Endodermal cell (in vitro differentiated cells): ENCODE measurements around the gene HSFX3. TPM values are rescaled to one million over a fixed set of nuclear protein-coding genes. Genes with fewer than 3 reads are reported as not detected.

ENCODE experiments used
- DNase-seq: peaks from one replicate; pipeline ENCODE4 v3.0.0-alpha.2; 2017
- H3K27ac ChIP-seq: 2 replicates; pipeline ENCODE4 v1.5.1; 2013; ENCODE audit warnings: mild to moderate bottlenecking, low read depth, low read length, moderate library complexity
- H3K27me3 ChIP-seq: 2 replicates; pipeline ENCODE4 v1.6.1; 2013; ENCODE audit warnings: mild to moderate bottlenecking, low read length, moderate library complexity; ENCODE audit not compliant: insufficient read depth, control insufficient read depth, poor library complexity, severe bottlenecking
- H3K36me3 ChIP-seq: 2 replicates; pipeline ENCODE4 v1.7.0; 2013; ENCODE audit warnings: mild to moderate bottlenecking, low read length, moderate library complexity; ENCODE audit not compliant: control insufficient read depth, insufficient read depth
- H3K4me1 ChIP-seq: one replicate; pipeline ENCODE4 v1.7.0; 2013; ENCODE audit warnings: low read length; ENCODE audit not compliant: control insufficient read depth, insufficient read depth
- H3K4me3 ChIP-seq: 2 replicates; pipeline ENCODE4 v1.5.1; 2013; ENCODE audit warnings: mild to moderate bottlenecking, low read length, moderate library complexity
- H3K9ac ChIP-seq: 2 replicates; pipeline ENCODE4 v1.6.1; 2013; ENCODE audit warnings: mild to moderate bottlenecking, low read length, moderate library complexity; ENCODE audit not compliant: poor library complexity, severe bottlenecking; ENCODE audit errors: extremely low read depth
- H3K9me3 ChIP-seq: 2 replicates; pipeline ENCODE4 v1.6.1; 2013; ENCODE audit warnings: mild to moderate bottlenecking, low read length, moderate library complexity; ENCODE audit not compliant: control insufficient read depth
- H3K27ac Mint-ChIP-seq: 2 replicates; pipeline ENCODE4 v1.8.0; 2020; ENCODE audit warnings: mixed read lengths
- H3K27me3 Mint-ChIP-seq: 2 replicates; pipeline ENCODE4 v1.8.0; 2021; ENCODE audit warnings: mild to moderate bottlenecking, mixed read lengths; ENCODE audit not compliant: insufficient read depth
- H3K36me3 Mint-ChIP-seq: 2 replicates; pipeline ENCODE4 v1.8.0; 2020; ENCODE audit warnings: low read depth, mixed read lengths
- H3K4me1 Mint-ChIP-seq: 2 replicates; pipeline ENCODE4 v1.8.0; 2020; ENCODE audit warnings: mixed read lengths
- H3K4me3 Mint-ChIP-seq: 2 replicates; pipeline ENCODE4 v1.8.0; 2020; ENCODE audit warnings: mild to moderate bottlenecking, moderate library complexity, mixed read lengths
- H3K9me3 Mint-ChIP-seq: 2 replicates; pipeline ENCODE4 v1.8.0; 2020; ENCODE audit warnings: mild to moderate bottlenecking, mixed read lengths
- WGBS, 2 experiments: methylation state at CpG; one replicate each; pipeline versions ENCODE4 v1.1.5 to v1.1.7; 2013; ENCODE audit warnings: missing lambda C conversion rate in 2 of 2, mixed read lengths in 1 of 2; ENCODE audit not compliant: insufficient coverage in 1 of 2, insufficient read length in 1 of 2; 5-methylcytosine and 5-hydroxymethylcytosine counted together
- total RNA-seq, 2 donors: library from RNA; stranded (reverse); fragmentation: NEBNext Ultra II Directional in 1 of 2; extraction: Animal tissue kit (Norgen Biotek cat#: 25700) in 1 of 2; gene quantifications; 2 replicates in 1 of 2; 3 replicates in 1 of 2; pipeline ENCODE4 v1.2.1, GENCODE V29; 2021
- TF ChIP-seq, protein P1 (sequence below): fragments of 200-600 bp; sonication (generic); conservative IDR thresholded peaks from 2 replicates; pipeline ENCODE4 v1.5.0; 2021; ENCODE audit warnings: antibody characterized with exemption, mild to moderate bottlenecking

The HSFX3 gene
- total RNA-seq, 2 donors from 2014 or later = not detected

DNA sequence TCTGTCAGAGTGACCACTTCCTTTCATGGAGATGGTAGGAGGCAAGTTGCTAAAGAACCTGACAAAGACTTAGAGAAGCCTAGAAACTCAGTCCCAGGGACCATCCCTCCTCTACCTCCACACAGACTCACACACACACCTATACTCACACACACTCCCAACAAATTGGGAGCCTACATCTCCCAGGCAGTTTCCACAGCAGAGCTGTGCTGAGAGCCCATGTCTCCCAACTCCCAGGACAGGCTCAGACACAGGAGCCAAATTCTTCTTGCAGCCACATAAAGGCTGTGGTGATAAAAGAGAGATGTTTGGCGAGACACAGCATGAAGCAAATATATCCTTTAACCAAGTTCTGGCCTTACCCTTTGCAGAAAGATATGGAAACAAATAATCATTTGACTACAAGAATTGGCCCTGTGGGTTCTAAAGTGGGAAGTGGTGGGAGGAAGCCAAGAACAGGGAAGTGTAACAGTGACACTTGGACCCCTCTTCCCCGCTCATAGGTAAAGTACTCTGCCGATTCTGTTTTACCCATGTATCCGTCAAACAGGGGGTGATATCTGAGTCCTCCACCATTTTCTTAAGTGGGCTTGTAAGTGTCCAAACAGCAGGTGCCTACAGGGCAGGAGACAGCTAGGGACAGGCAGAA is 33.6 kb downstream of the HSFX3 start:
- H3K9ac ChIP-seq = no peak overlapping the region
- H3K27ac ChIP-seq = no peak overlapping the region
- no peaks in the 10 kb centered on the region for H3K27me3 ChIP-seq
- no peaks in the 10 kb centered on the region for H3K36me3 ChIP-seq
- WGBS, 2 experiments = 100% methylated on average over 2 to 3 of the region's 4 CpGs
- DNase-seq = no peak
- no peaks in the 10 kb centered on the region for H3K27me3 Mint-ChIP-seq
- TF ChIP-seq, protein P1, sequence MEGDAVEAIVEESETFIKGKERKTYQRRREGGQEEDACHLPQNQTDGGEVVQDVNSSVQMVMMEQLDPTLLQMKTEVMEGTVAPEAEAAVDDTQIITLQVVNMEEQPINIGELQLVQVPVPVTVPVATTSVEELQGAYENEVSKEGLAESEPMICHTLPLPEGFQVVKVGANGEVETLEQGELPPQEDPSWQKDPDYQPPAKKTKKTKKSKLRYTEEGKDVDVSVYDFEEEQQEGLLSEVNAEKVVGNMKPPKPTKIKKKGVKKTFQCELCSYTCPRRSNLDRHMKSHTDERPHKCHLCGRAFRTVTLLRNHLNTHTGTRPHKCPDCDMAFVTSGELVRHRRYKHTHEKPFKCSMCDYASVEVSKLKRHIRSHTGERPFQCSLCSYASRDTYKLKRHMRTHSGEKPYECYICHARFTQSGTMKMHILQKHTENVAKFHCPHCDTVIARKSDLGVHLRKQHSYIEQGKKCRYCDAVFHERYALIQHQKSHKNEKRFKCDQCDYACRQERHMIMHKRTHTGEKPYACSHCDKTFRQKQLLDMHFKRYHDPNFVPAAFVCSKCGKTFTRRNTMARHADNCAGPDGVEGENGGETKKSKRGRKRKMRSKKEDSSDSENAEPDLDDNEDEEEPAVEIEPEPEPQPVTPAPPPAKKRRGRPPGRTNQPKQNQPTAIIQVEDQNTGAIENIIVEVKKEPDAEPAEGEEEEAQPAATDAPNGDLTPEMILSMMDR = no peak
- no peak overlapping the region for H3K4me3 ChIP-seq
- peaks cover 1% of the 10 kb centered on the region for H3K36me3 Mint-ChIP-seq
- H3K9me3 Mint-ChIP-seq = peaks cover 74% of the 10 kb centered on the region
- peaks cover 19% of the 10 kb centered on the region for H3K4me1 Mint-ChIP-seq
- no peak overlapping the region for H3K4me3 Mint-ChIP-seq
- H3K4me1 ChIP-seq = no peaks in the 10 kb centered on the region
- no peak overlapping the region for H3K27ac Mint-ChIP-seq
- H3K9me3 ChIP-seq = no peaks in the 10 kb centered on the region

DNA sequence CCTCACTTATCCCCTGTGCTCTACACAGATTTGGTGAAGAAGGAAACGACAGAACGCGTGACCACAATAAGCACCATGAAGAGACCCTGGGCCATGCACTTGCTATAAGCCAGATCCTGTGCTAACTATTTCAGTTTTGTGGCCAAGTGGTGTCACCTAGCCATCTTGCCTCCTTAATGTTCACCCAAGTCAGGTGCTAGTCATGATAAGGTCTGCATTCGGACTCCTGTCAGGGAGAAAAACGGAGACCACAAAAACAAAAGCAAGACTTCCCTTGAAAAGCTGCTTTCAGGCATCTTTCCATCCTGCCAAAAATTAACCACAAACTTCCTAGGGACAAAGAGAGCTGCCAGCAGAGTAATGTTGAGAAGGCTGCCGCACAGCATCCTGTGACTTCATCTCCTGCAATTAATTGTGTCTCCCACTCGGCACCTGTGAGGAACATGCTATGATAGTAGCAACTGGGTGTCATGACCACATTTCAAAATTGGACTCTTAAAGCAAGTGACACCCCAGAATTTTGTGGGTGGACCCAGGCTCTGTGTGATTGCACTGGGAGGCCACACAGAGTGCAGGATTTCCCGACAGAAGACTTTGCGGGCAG is 35.8 kb downstream of the HSFX3 start:
- Histone ChIP-seq H3K27ac (no peak overlapping the region), H3K27me3 (no peaks in the 10 kb centered on the region), H3K4me1 (no peaks in the 10 kb centered on the region), H3K4me3 (no peak overlapping the region), H3K9me3 (no peaks in the 10 kb centered on the region), H3K9ac (no peak overlapping the region), H3K36me3 (no peaks in the 10 kb centered on the region)
- DNase-seq = no peak
- peaks cover 70% of the 10 kb centered on the region for H3K9me3 Mint-ChIP-seq
- no peak overlapping the region for H3K27ac Mint-ChIP-seq
- 99 to 100% methylated on average over 1 to 9 of the region's 9 CpGs for WGBS, 2 experiments
- peaks cover 1% of the 10 kb centered on the region for H3K36me3 Mint-ChIP-seq
- H3K4me3 Mint-ChIP-seq = no peak overlapping the region
- peaks cover 17% of the 10 kb centered on the region for H3K4me1 Mint-ChIP-seq
- peaks cover 2% of the 10 kb centered on the region for H3K27me3 Mint-ChIP-seq
- TF ChIP-seq, protein P1 = no peak

DNA sequence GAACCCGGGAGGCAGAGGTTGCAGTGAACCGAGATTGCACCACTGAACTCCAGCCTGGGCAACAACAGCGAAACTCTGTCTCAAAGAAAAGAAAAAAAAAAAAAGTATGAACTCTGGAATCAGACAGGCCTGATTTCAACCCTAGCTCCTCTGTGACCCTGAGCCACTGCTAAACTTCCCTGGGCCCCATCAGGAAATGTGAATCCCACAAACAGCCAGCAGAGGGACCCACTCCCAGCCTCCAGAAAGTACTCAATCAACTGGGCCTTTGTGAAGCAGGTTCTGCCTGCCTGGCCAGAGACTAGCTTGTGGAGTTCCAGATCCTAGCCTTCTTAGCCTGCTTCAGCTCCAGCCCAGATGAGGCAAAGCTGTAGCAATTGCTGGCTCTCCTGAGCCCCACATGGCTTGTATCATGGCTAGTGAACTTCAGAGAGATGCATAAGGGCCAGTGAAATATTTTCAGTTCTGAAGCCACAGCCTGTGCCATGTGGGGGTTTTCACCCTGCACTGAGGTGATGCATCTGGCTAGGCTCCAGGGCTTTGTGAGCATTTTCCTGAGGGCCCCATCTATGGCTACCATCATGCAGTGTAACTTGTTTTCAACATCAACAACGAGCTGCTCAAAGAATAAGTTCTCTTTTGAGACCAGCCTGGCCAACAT is 37.4 kb downstream of the HSFX3 start:
- TF ChIP-seq, protein P1 = peak; percentile 75
- no peak overlapping the region for H3K4me3 Mint-ChIP-seq
- H3K27ac ChIP-seq = no peak overlapping the region
- no peak overlapping the region for H3K9ac ChIP-seq
- peak; percentile 89 for DNase-seq
- peaks cover 63% of the 10 kb centered on the region for H3K9me3 Mint-ChIP-seq
- H3K4me3 ChIP-seq = no peak overlapping the region
- no peaks in the 10 kb centered on the region for H3K27me3 ChIP-seq
- H3K4me1 ChIP-seq = no peaks in the 10 kb centered on the region
- H3K4me1 Mint-ChIP-seq = peaks cover 13% of the 10 kb centered on the region
- H3K9me3 ChIP-seq = no peaks in the 10 kb centered on the region
- 92 to 96% methylated on average over 2 to 3 of the region's 4 CpGs for WGBS, 2 experiments
- no peak overlapping the region for H3K27ac Mint-ChIP-seq
- H3K36me3 ChIP-seq = no peaks in the 10 kb centered on the region
- H3K27me3 Mint-ChIP-seq = peaks cover 2% of the 10 kb centered on the region
- no peaks in the 10 kb centered on the region for H3K36me3 Mint-ChIP-seq
